Hematopoietic multipotent progenitor cell treated with erythropoietin and hydrocortisone succinate and interleukin-3 and kit ligand, for 4 days (in vitro differentiated cells): Measurements from ENCODE around the gene ACTR2.
"Not testable (repeated sequence)": the region's sequence is repeated elsewhere in the genome, so short reads cannot be mapped to it uniquely, and the experiment has no call there.

ENCODE experiments used
- DNase-seq: peaks from one replicate; pipeline ENCODE4 v3.0.0-alpha.2; 2015

Gene ACTR2

GRCh38 chr2:65314801-65315441 is 87.3 kb downstream of the ACTR2 start:
- DNase-seq: no peak

GRCh38 chr2:65316072-65316471 is 88.4 kb downstream of the ACTR2 start:
- DNase-seq: no peak

DNA sequence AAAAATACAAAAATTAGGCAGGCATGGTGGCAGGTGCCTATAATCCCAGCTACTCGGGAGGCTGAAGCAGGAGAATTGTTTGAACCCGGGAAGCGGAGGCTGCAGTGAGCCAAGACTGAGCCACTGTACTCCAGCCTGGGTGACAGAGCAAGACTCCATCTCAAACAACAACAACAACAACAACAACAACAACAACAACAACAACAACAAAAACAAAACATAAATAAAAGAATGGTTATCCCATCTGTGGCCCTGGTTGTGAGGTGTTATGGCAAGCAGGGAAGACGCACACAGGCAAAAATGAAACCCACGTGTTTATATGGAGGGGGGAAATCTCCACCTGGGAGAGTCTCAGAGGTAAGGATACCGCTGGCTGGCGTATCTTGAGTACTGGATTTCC is 89.7 kb downstream of the ACTR2 start:
- not testable (repeated sequence) for DNase-seq

GRCh38 chr2:65317841-65318240 is 90.2 kb downstream of the ACTR2 start:
- DNase-seq: no peak

DNA sequence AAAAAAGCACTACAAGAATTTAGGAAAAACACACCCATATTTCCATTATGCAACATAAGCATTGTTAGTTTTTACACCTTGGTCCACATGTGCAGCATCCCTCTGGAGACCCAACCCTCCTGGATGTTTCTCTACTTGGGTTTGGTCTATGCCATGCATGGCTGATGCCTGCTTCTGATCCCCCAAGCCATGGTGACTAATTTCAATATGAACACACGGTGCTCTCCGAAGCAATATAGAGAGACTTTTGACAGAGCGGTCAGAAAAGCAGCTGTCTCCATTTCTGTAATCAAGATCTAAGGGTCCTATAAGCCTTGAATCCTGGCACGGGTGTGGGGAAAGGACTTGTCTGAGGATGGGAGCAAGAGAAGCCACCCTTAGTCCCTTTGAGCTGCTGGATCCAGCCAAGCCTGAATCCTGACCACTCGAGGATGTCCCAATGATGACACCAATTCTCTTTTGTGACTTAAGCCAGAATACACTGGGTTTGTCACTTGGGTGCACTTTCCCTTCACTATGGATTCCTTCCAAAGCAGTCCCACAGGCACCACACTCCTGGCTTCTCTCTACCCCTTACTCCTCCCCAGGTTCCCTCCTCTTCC is 91.5 kb downstream of the ACTR2 start:
- no peak for DNase-seq

- DNase-seq: no peak
These were observed 92.0 kb downstream of the ACTR2 start for GRCh38 chr2:65319674-65320041.

- DNase-seq: peak; percentile 33
These were observed 92.6 kb downstream of the ACTR2 start for GRCh38 chr2:65320042-65320725.
